ENCODE results near the gene STAC2.

DNA sequence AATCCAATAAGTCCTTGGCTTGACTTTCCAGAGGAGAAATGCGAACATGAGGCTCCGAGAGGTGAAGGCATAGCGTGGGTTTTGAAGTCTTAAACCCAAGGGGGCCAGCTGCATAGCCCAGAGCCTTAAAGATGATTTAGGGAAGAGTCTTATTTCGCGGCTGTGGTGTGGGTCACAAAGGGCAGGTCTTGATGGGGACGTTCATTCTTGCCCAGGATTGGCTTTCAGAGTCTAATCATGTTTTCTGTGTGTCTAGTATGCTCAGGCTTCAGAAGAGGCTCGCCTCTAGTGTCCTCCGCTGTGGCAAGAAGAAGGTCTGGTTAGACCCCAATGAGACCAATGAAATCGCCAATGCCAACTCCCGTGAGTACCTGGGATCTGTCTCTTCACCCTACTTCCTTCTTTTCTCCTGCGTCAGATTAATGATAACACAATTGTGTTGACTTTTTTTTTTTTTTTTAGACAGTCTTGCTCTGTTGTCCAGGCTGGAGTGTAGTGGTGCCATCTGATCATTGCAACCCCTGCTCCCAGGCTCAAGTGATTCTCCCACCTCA, 24.7 kb downstream of the STAC2 start:
- TF ChIP-seq POLR2AphosphoS5 (IDR thresholded peaks at IDR 0.05; ENCODE audit: control insufficient read depth, insufficient read depth, low read depth, low read length) (no peak; the same call in 1 of the 2 replicates), RBBP5 (IDR thresholded peaks at IDR 0.05; ENCODE audit: borderline replicate concordance, insufficient read depth, low read length, poor library complexity, severe bottlenecking) (no peak), CEBPG (CRISPR knock-in tag; IDR thresholded peaks at IDR 0.05) (no peak), CEBPG (tag; conservative IDR thresholded peaks at IDR 0.05 in 1 of 2, IDR thresholded peaks at IDR 0.05 in 1 of 2) (no peak), ERF (CRISPR knock-in tag; IDR thresholded peaks at IDR 0.05) (no peak), BRCA1 (IDR thresholded peaks at IDR 0.05) (no peak), BRCA1 (CRISPR knock-in tag; IDR thresholded peaks at IDR 0.05) (no peak), RFX5 (IDR thresholded peaks at IDR 0.05; ENCODE audit: low read depth, low read length) (no peak)
- TF ChIP-seq, protein P1, sequence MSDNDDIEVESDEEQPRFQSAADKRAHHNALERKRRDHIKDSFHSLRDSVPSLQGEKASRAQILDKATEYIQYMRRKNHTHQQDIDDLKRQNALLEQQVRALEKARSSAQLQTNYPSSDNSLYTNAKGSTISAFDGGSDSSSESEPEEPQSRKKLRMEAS (CRISPR knock-in tag; IDR thresholded peaks at IDR 0.05): no peak
- TF ChIP-seq, protein P2, sequence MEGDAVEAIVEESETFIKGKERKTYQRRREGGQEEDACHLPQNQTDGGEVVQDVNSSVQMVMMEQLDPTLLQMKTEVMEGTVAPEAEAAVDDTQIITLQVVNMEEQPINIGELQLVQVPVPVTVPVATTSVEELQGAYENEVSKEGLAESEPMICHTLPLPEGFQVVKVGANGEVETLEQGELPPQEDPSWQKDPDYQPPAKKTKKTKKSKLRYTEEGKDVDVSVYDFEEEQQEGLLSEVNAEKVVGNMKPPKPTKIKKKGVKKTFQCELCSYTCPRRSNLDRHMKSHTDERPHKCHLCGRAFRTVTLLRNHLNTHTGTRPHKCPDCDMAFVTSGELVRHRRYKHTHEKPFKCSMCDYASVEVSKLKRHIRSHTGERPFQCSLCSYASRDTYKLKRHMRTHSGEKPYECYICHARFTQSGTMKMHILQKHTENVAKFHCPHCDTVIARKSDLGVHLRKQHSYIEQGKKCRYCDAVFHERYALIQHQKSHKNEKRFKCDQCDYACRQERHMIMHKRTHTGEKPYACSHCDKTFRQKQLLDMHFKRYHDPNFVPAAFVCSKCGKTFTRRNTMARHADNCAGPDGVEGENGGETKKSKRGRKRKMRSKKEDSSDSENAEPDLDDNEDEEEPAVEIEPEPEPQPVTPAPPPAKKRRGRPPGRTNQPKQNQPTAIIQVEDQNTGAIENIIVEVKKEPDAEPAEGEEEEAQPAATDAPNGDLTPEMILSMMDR (IDR thresholded peaks at IDR 0.05 in 2 of 3, conservative IDR thresholded peaks at IDR 0.05 in 1 of 3; ENCODE audit: insufficient read depth in 2 of 3, low read depth in 1 of 3, low read length in 3 of 3): no peak

Data from K562 (cell line).